BJ (cell line): ENCODE data around the gene MACIR. TPM values are rescaled to one million over a fixed set of nuclear protein-coding genes. Genes with fewer than 3 reads are reported as not detected.
A peak's percentile ranks its signal among the peaks of the same experiment; 100 is the strongest.

ENCODE experiments used
- CTCF ChIA-PET: fragments of 350-600 bp; formaldehyde crosslinking; extraction: SDS; loops from one replicate; lab custom pipeline; 2021; ENCODE audit warnings: antibody characterized with exemption, inconsistent platforms; lab: Yijun Ruan, JAX
- POLR2A ChIA-PET: fragments of 300-600 bp; sonication (Branson Sonifier 250); formaldehyde crosslinking; extraction: SDS; loops from one replicate; lab custom pipeline; 2021; ENCODE audit warnings: antibody characterized with exemption; lab: Charles Lee
- DNase-seq: peaks from one replicate; pipeline ENCODE4 v3.0.0-alpha.2; 2011; ENCODE audit warnings: low read depth
- H3K27me3 ChIP-seq: 2 replicates; pipeline ENCODE4 v1.6.0; 2011; ENCODE audit warnings: low read length; ENCODE audit not compliant: control insufficient read depth, insufficient read depth
- H3K36me3 ChIP-seq: 2 replicates; pipeline ENCODE4 v1.5.1; 2011; ENCODE audit warnings: low read length; ENCODE audit not compliant: control insufficient read depth, insufficient read depth
- H3K4me3 ChIP-seq: 2 replicates; pipeline ENCODE4 v1.5.1; 2011; ENCODE audit warnings: low read depth, mild to moderate bottlenecking, control low read depth, low read length
- CTCF ChIP-seq: IDR thresholded peaks from 2 replicates; pipeline ENCODE4 v1.5.1; 2011; ENCODE audit warnings: low read depth, mild to moderate bottlenecking, control low read depth, inconsistent platforms, low read length, moderate library complexity; ENCODE audit not compliant: insufficient read depth
- polyA plus RNA-seq: library from polyadenylated mRNA; depleted of rRNA; stranded (reverse); fragments of >200 nt; gene quantifications from 2 replicates; pipeline ENCODE4 v1.2.3, GENCODE V29; 2011

The MACIR gene
- polyA plus RNA-seq, 1 experiment = 29.1 TPM

- DNase-seq = no peak
These were observed 35.3 kb upstream of the MACIR start for GRCh38 chr5:103223031-103223955.

GRCh38 chr5:103224118-103224893, 34.3 kb upstream of the MACIR start:
- DNase-seq = no peak
- ChIA-PET POLR2A (no interaction called here), CTCF (interaction anchor here (0.6 to 4.0 kb wide), 30 partner anchors 9 to 693 kb away, joined by 3 to 33 read pairs (median 4); no protein-coding TSS in a partner anchor)
- Histone ChIP-seq H3K4me3 (peak overlapping the region; percentile 15), H3K36me3 (no peaks in the 10 kb centered on the region), H3K27me3 (no peaks in the 10 kb centered on the region)
- TF ChIP-seq CTCF = peak; percentile 78

More at GRCh38 chr5:103223031-103223955, 35.3 kb upstream of the MACIR start:
- no peak for TF ChIP-seq CTCF
- Histone ChIP-seq H3K27me3 (no peaks in the 10 kb centered on the region), H3K36me3 (no peaks in the 10 kb centered on the region), H3K4me3 (no peak overlapping the region)
- CTCF ChIA-PET = interaction anchor here (0.6 to 4.0 kb wide), 9 partner anchors 8 to 255 kb away, joined by 3 to 33 read pairs (median 5); no protein-coding TSS in a partner anchor
- POLR2A ChIA-PET = no interaction called here

- TF ChIP-seq CTCF = no peak
- H3K4me3 ChIP-seq = no peak overlapping the region
- H3K36me3 ChIP-seq = no peaks in the 10 kb centered on the region
- H3K27me3 ChIP-seq = no peaks in the 10 kb centered on the region
- no peak for DNase-seq
- POLR2A ChIA-PET = no interaction called here
- CTCF ChIA-PET = interaction anchor here (0.6 to 4.0 kb wide), 30 partner anchors 9 to 693 kb away, joined by 3 to 33 read pairs (median 4); no protein-coding TSS in a partner anchor
These were observed 33.7 kb upstream of the MACIR start for GRCh38 chr5:103224894-103225246.

DNA sequence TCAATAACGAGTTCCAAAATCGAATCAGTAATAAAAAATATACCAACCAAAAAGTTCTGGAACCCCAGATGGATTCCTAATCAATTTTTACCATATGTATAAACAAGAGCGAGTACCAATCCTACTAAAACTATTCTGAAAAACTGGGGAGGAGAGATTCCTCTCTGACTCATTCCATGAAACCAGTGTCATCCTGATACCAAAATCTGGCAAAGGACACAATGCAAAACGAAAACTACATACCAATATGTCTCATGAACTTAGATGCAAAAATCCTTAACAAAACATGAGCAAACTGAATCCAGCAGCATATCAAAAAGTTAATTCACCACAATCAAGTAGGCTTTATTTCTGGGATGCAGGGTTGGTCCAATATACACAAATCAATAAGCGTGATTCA, 30.5 kb upstream of the MACIR start:
- DNase-seq = no peak
- ChIA-PET CTCF (no interaction called here), POLR2A (no interaction called here)
- no peak overlapping the region for H3K4me3 ChIP-seq
- no peaks in the 10 kb centered on the region for H3K36me3 ChIP-seq
- TF ChIP-seq CTCF = no peak
- H3K27me3 ChIP-seq = no peaks in the 10 kb centered on the region

- H3K36me3 ChIP-seq = no peaks in the 10 kb centered on the region
- CTCF ChIA-PET = no interaction called here
- H3K27me3 ChIP-seq = no peaks in the 10 kb centered on the region
- TF ChIP-seq CTCF = no peak
- POLR2A ChIA-PET = no interaction called here
- DNase-seq = no peak
- H3K4me3 ChIP-seq = no peak overlapping the region
These were observed 30.0 kb upstream of the MACIR start for GRCh38 chr5:103228588-103228987.
